Trophoblast cell (in vitro differentiated cells and primary cell): ENCODE measurements around the gene KRT75.

Experiments used
- DNase-seq, 2 donors: peaks; one replicate each; pipeline ENCODE4 v3.0.0-alpha.2; 2016
- H2AFZ ChIP-seq: 2 replicates; pipeline ENCODE4 v1.6.1; 2013; ENCODE audit warnings: low read length, moderate library complexity, mild to moderate bottlenecking; ENCODE audit not compliant: insufficient read depth, poor library complexity
- H2AK5ac ChIP-seq: 2 replicates; pipeline ENCODE4 v1.6.1; 2013; ENCODE audit warnings: mild to moderate bottlenecking, low read length
- H2BK120ac ChIP-seq: 2 replicates; pipeline ENCODE4 v1.6.1; 2013; ENCODE audit warnings: low read length, mild to moderate bottlenecking, moderate library complexity; ENCODE audit not compliant: insufficient read depth, poor library complexity
- H2BK12ac ChIP-seq: 2 replicates; pipeline ENCODE4 v1.6.1; 2013; ENCODE audit warnings: mild to moderate bottlenecking, low read length, moderate library complexity
- H2BK5ac ChIP-seq: 2 replicates; pipeline ENCODE4 v1.6.1; 2013; ENCODE audit warnings: low read length, low read depth, moderate library complexity, mild to moderate bottlenecking; ENCODE audit not compliant: poor library complexity
- H3K14ac ChIP-seq: 2 replicates; pipeline ENCODE4 v1.6.1; 2013; ENCODE audit warnings: mild to moderate bottlenecking, low read length
- H3K18ac ChIP-seq: 2 replicates; pipeline ENCODE4 v1.6.1; 2013; ENCODE audit warnings: mild to moderate bottlenecking, low read length
- H3K23ac ChIP-seq: 2 replicates; pipeline ENCODE4 v1.6.1; 2013; ENCODE audit warnings: low read length
- H3K27ac ChIP-seq: 2 replicates; pipeline ENCODE4 v1.5.1; 2013; ENCODE audit warnings: low read depth, mild to moderate bottlenecking, inconsistent platforms, low read length, moderate library complexity
- H3K27me3 ChIP-seq: 2 replicates; pipeline ENCODE4 v1.6.1; 2013; ENCODE audit warnings: inconsistent platforms, mild to moderate bottlenecking, low read length, moderate library complexity; ENCODE audit not compliant: insufficient read depth
- H3K36me3 ChIP-seq, 2 experiments: 1 replicate in 1 of 2; 2 replicates in 1 of 2; pipeline ENCODE4 v1.6.1; 2013; ENCODE audit warnings: low read length in 2 of 2, mild to moderate bottlenecking in 2 of 2, moderate library complexity in 1 of 2; ENCODE audit not compliant: insufficient read depth in 2 of 2, control insufficient read depth in 1 of 2
- H3K4ac ChIP-seq: 2 replicates; pipeline ENCODE4 v1.6.1; 2013; ENCODE audit warnings: low read depth, mild to moderate bottlenecking, low read length, moderate library complexity
- H3K4me1 ChIP-seq, 2 experiments: 1 replicate in 1 of 2; 2 replicates in 1 of 2; pipeline ENCODE4 v1.6.1; 2013; ENCODE audit warnings: low read length in 2 of 2, mild to moderate bottlenecking in 2 of 2, moderate library complexity in 1 of 2; ENCODE audit not compliant: insufficient read depth in 2 of 2, control insufficient read depth in 1 of 2
- H3K4me2 ChIP-seq: 2 replicates; pipeline ENCODE4 v1.6.1; 2013; ENCODE audit warnings: inconsistent platforms, mild to moderate bottlenecking, low read length, moderate library complexity
- H3K4me3 ChIP-seq: 2 replicates; pipeline ENCODE4 v1.5.1; 2013; ENCODE audit warnings: mild to moderate bottlenecking, low read depth, low read length, inconsistent platforms
- H3K79me1 ChIP-seq: one replicate; pipeline ENCODE4 v1.6.1; 2013; ENCODE audit warnings: low read length
- H3K79me2 ChIP-seq: 2 replicates; pipeline ENCODE4 v1.6.1; 2013; ENCODE audit warnings: low read length, mild to moderate bottlenecking; ENCODE audit not compliant: control insufficient read depth, insufficient read depth, poor library complexity
- H3K9ac ChIP-seq: 2 replicates; pipeline ENCODE4 v1.6.1; 2013; ENCODE audit warnings: mild to moderate bottlenecking, low read length
- H3K9me3 ChIP-seq: 2 replicates; pipeline ENCODE4 v1.6.1; 2013; ENCODE audit warnings: low read depth, mild to moderate bottlenecking, control low read depth, inconsistent platforms, low read length; ENCODE audit not compliant: insufficient read depth
- H4K12ac ChIP-seq: 2 replicates; pipeline ENCODE4 v1.6.1; 2013; ENCODE audit warnings: low read depth, mild to moderate bottlenecking, low read length, moderate library complexity
- H4K8ac ChIP-seq: 2 replicates; pipeline ENCODE4 v1.6.1; 2013; ENCODE audit warnings: low read depth, mild to moderate bottlenecking, low read length, moderate library complexity
- H4K91ac ChIP-seq: one replicate; pipeline ENCODE4 v1.6.1; 2013; ENCODE audit warnings: low read depth, mild to moderate bottlenecking, low read length, moderate library complexity
- WGBS: extraction: QIAGEN DNeasy Blood & Tissue Kit; methylation state at CpG from one replicate; pipeline ENCODE4 v1.1.7; 2013; ENCODE audit warnings: missing lambda C conversion rate; ENCODE audit not compliant: insufficient read length, insufficient coverage; ENCODE audit errors: extremely low coverage; 5-methylcytosine and 5-hydroxymethylcytosine counted together

Gene KRT75

GRCh38 chr12:52402377-52402776 is 31.8 kb downstream of the KRT75 start:
- Histone ChIP-seq H3K79me1 (no peaks in the 10 kb centered on the region), H3K4me1 (no peaks in the 10 kb centered on the region), H2AFZ (no peak overlapping the region), H3K4me3 (no peak overlapping the region), H2BK120ac (no peak overlapping the region), H3K9me3 (no peaks in the 10 kb centered on the region), H3K4me2 (no peak overlapping the region), H4K8ac (no peak overlapping the region), H3K27me3 (no peaks in the 10 kb centered on the region), H3K36me3 (no peaks in the 10 kb centered on the region), H4K91ac (no peak overlapping the region), H3K18ac (no peak overlapping the region), H2BK12ac (no peak overlapping the region), H3K79me2 (no peaks in the 10 kb centered on the region), H3K23ac (no peak overlapping the region), H2BK5ac (no peak overlapping the region), H3K4ac (no peak overlapping the region), H3K14ac (no peak overlapping the region), H2AK5ac (no peak overlapping the region), H3K27ac (no peak overlapping the region), H4K12ac (no peak overlapping the region), H3K9ac (no peak overlapping the region)
- no peak for DNase-seq
- WGBS: no CpG with 5 or more reads among the region's 2 CpGs

- H3K4me2 ChIP-seq: no peak overlapping the region
- no peaks in the 10 kb centered on the region for H3K9me3 ChIP-seq
- no peak overlapping the region for H3K4ac ChIP-seq
- H3K79me1 ChIP-seq: no peaks in the 10 kb centered on the region
- peak; percentile 9 to 53 for DNase-seq
- H2BK120ac ChIP-seq: no peak overlapping the region
- H3K27me3 ChIP-seq: no peaks in the 10 kb centered on the region
- H4K8ac ChIP-seq: no peak overlapping the region
- no CpG with 5 or more reads among the region's 4 CpGs for WGBS
- H3K36me3 ChIP-seq: no peaks in the 10 kb centered on the region
- no peak overlapping the region for H3K14ac ChIP-seq
- no peak overlapping the region for H2AFZ ChIP-seq
- H3K27ac ChIP-seq: no peak overlapping the region
- H3K4me3 ChIP-seq: no peak overlapping the region
- no peaks in the 10 kb centered on the region for H3K79me2 ChIP-seq
- H4K91ac ChIP-seq: no peak overlapping the region
- no peak overlapping the region for H2BK5ac ChIP-seq
- H2BK12ac ChIP-seq: no peak overlapping the region
- H3K23ac ChIP-seq: no peak overlapping the region
- no peak overlapping the region for H3K18ac ChIP-seq
- H3K4me1 ChIP-seq: no peaks in the 10 kb centered on the region
- H3K9ac ChIP-seq: no peak overlapping the region
- H4K12ac ChIP-seq: no peak overlapping the region
- H2AK5ac ChIP-seq: no peak overlapping the region
These were observed 32.2 kb downstream of the KRT75 start for GRCh38 chr12:52401926-52402325.

GRCh38 chr12:52401526-52401925 is 32.6 kb downstream of the KRT75 start:
- H3K4ac ChIP-seq: no peak overlapping the region
- H2BK120ac ChIP-seq: no peak overlapping the region
- H3K14ac ChIP-seq: no peak overlapping the region
- H3K36me3 ChIP-seq: no peaks in the 10 kb centered on the region
- no peak for DNase-seq
- no peaks in the 10 kb centered on the region for H3K9me3 ChIP-seq
- no peaks in the 10 kb centered on the region for H3K4me1 ChIP-seq
- no peak overlapping the region for H4K8ac ChIP-seq
- H3K4me3 ChIP-seq: no peak overlapping the region
- H3K27ac ChIP-seq: no peak overlapping the region
- no peak overlapping the region for H4K91ac ChIP-seq
- no peak overlapping the region for H2AFZ ChIP-seq
- H3K79me1 ChIP-seq: no peaks in the 10 kb centered on the region
- no CpG with 5 or more reads among the region's 5 CpGs for WGBS
- no peaks in the 10 kb centered on the region for H3K27me3 ChIP-seq
- H2AK5ac ChIP-seq: no peak overlapping the region
- no peak overlapping the region for H2BK12ac ChIP-seq
- H2BK5ac ChIP-seq: no peak overlapping the region
- H4K12ac ChIP-seq: no peak overlapping the region
- H3K79me2 ChIP-seq: no peaks in the 10 kb centered on the region
- H3K4me2 ChIP-seq: no peak overlapping the region
- no peak overlapping the region for H3K23ac ChIP-seq
- H3K18ac ChIP-seq: no peak overlapping the region
- H3K9ac ChIP-seq: no peak overlapping the region

- no peaks in the 10 kb centered on the region for H3K4me1 ChIP-seq
- no peak overlapping the region for H3K14ac ChIP-seq
- no peaks in the 10 kb centered on the region for H3K79me2 ChIP-seq
- no peak overlapping the region for H4K8ac ChIP-seq
- no peaks in the 10 kb centered on the region for H3K79me1 ChIP-seq
- H3K4me2 ChIP-seq: no peak overlapping the region
- H3K9me3 ChIP-seq: no peaks in the 10 kb centered on the region
- H3K27ac ChIP-seq: no peak overlapping the region
- no peak overlapping the region for H2BK120ac ChIP-seq
- no peak overlapping the region for H2BK5ac ChIP-seq
- H4K12ac ChIP-seq: no peak overlapping the region
- no peak overlapping the region for H4K91ac ChIP-seq
- H3K27me3 ChIP-seq: no peaks in the 10 kb centered on the region
- H2BK12ac ChIP-seq: no peak overlapping the region
- no peak overlapping the region for H3K9ac ChIP-seq
- H3K36me3 ChIP-seq: no peaks in the 10 kb centered on the region
- H2AFZ ChIP-seq: no peak overlapping the region
- H3K18ac ChIP-seq: no peak overlapping the region
- DNase-seq: no peak
- no peak overlapping the region for H3K23ac ChIP-seq
- H3K4ac ChIP-seq: no peak overlapping the region
- WGBS: no CpG with 5 or more reads among the region's 9 CpGs
- H2AK5ac ChIP-seq: no peak overlapping the region
- no peak overlapping the region for H3K4me3 ChIP-seq
These were observed 33.3 kb downstream of the KRT75 start for GRCh38 chr12:52400906-52401305.
